Hematopoietic multipotent progenitor cell treated with erythropoietin and hydrocortisone succinate and interleukin-3 and kit ligand, for 4 days (in vitro differentiated cells): ENCODE results near the gene ACTR5.
A peak's percentile ranks its signal among the peaks of the same experiment; 100 is the strongest.
"Not testable (repeated sequence)": the region's sequence is repeated elsewhere in the genome, so short reads cannot be mapped to it uniquely, and the experiment has no call there.

ENCODE experiments used
- DNase-seq: peaks from one replicate; pipeline ENCODE4 v3.0.0-alpha.2; 2015

Gene ACTR5

DNA sequence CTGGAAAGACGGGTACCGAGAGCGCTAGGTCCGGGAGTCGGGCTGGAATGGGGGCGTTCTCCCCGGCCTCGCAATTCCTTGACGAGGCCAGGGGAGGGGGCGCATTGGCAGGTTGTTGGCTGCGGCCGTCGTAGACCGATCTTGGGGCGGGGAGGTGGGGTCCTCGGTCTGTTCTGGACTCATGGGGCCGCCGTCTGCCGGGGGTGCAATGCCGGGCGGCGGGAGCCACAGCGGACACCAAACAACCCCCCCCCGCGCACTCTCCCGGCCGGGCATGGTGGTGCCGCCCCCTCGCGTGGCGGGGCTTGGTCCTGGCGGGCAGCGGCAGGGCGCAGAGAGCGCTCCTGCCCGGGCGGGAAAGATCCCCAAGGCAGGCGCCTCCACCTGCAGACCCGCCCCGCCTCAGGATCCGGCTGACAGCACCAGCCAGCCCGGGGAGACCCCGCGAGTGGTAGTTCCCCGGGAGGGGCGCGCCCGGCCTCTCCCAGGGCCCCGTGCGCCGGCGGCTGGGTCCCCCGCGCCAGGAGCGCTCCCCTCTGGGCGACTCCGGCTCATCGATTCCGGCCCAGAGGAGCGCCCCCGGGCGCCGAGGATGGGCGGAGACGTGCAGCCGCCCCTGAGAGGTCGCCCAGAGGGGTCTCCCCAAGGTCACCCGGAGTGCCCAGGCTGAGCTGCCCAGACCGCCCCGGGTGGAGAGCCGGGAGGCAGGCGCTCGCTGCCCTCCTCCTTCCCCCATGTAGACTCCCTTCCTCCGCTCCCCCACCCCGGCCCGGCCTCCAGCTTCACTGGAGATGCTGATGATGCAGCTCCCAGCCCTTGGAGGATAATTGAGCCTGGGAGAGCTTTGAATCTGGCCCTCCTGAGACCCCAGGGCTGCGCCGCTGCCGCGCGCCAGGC, 57.9 kb downstream of the ACTR5 start:
- peak; percentile 25 for DNase-seq

DNA sequence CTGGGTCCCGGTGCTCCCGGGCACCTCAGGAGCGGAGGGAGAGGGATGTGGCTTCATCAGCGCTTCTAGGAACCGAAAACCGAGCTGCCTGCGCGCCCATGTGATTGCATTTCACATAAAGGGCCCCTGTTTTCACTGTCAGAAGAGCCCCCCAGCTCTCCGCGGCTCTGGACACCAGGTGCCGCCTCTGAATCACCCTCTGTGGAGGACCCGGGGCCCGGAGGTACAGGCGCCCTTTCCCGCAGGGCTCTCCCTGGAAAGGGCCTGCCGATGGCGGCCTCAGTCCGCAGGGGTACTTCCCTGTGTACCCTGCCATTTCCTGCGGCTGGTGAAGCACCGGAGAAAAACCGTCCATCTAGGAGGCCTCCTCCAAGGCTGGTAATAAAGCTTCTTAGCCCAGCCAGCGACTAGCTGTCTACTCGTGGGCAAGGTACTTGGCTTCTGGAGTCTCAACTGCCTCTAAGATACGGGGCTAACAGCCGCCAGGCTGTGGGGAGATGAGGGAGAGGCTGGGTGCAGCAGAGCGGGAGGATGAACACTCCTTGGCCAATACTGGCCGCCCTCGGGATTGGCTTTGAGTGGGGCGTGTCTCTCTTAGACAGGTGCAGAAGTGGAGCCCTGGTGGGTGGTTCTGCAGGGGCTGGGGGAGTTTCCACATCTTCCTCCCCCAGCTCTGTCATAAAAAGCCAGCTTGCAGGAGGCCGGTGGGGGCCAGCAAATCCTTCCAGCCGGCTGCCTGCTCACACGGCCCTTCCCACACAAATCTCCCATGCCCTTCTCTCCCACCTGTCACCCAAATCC, 58.8 kb downstream of the ACTR5 start:
- peak; percentile 23 for DNase-seq

DNA sequence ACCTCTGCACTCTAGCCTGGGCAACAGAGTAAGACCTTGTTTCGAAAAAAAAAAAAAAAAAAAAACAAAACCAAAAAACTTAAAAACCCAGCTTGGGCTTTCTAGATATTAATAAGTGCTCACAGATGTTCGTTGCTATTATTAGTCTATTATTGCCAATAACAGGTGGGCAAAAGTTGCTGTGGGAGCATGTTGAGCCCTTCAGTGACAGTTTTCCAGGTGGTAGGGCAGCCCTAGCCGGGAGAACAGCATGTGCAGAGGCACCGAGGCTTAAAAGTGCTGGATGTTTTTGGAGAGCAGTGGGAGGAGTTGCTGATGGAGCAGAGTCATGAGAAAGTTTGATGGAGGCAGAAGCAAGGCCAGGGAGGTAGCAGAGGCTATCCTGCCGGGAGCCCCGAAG, 61.7 kb downstream of the ACTR5 start:
- no peak for DNase-seq

DNA sequence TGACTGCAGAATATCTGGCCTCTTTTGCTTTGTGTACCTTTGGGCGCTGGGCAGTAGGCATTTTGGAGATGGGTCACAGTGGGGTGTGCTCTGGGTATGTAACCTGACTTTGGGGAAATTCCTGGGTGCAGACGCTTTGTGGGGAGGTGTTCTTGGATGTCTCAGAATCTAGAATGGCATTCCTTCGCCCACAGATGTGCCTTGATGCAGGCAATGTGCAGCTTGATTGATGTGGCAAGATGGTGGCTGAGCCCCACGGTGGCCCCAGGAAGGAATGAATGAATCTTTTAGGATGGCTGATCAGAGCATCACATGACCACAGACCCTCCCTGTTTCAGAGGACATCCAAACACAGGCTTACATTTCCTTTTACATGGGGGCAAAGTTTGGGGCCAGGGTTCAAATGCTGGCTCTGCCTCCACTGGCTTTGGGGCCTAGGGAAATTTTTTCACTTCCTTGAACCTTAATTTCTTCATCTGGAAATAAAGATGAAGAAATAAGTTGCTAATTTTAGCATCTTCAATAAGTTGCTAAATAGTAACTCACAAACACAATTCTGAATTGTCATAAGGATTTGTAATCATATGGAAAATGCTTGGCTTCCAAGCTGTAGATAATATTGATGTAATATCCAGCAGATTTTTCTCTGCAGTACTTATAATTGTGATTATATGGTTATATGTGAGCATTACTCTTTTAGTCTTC, 62.8 kb downstream of the ACTR5 start:
- DNase-seq, result no peak

DNA sequence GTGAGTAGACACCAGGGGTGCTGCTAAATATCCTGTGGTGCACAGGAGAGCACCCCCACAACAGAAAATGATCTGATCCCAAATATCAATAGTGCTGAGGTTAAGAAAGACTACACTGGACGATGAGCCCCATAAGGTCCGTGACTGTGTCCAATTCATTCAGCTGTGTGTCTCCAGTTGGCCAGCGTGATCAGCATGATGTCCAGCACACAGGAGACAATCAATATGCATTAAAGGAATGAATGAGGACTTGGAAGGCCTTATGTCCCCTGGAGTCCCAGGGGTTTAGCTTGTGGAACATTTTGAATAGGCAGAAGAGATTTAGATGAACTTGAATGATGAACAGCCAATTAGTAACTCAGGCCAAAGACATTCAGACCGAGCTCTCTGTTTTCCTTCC, 63.5 kb downstream of the ACTR5 start:
- DNase-seq, result no peak

DNA sequence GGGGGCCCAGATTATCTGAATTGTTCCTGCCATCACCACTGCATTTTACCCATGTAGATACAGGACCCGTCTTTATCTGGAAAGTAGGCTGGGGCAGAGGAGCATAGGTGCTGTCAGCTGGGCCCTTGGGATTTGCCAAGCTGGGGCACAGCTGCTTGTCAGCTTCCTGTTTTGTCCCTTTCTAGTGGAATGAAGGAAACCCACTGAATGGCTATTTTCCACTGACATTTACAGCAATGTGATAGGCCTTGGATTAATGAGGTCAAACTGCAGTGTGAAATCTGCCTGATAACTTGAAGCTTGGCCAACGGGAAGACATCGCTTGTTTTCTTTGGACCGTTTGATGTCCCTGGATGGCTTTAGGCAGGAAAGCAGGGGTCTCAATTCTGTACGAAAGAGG, 63.9 kb downstream of the ACTR5 start:
- no peak for DNase-seq

DNA sequence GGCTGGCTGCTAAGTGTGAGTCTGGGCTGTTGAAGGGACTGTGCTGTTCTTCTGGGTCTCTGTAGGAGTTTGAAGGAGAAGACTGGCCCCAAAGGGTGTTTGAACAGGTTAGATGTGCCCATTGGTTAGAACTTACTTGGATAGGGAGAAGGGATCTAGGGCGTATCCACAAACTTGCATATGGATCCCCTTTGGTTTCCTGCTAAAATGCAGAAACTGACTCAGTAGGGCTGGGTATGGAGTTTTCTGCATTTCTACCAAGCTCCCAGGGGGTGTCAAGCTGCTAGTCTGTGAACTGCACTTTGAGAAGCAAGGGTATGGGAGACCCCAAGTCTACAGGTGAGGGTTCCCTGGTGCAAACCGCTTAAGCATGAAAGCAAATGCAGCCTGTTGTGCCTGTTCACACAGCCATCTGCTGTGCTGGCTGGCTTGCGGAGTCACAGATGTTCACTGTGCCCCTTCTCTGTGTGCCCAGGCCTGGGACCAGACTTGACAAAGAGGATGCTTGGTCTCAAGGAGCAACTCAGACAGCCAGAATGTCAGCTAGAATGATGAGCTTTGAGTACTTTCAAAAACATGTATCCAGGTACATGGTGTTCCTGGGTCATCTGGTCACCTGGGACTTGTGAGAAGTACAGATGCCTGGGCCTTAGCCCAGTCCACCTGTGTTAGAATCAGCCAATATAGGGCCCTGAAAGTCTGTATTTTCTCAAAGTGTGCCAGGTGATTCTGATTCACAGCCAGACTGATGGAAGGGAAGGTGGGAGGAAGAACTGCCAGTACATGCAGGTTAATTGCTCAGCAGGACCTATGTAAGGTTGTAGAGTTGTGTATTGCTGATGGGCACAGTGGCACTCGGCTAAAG, 64.7 kb downstream of the ACTR5 start:
- no peak for DNase-seq

DNA sequence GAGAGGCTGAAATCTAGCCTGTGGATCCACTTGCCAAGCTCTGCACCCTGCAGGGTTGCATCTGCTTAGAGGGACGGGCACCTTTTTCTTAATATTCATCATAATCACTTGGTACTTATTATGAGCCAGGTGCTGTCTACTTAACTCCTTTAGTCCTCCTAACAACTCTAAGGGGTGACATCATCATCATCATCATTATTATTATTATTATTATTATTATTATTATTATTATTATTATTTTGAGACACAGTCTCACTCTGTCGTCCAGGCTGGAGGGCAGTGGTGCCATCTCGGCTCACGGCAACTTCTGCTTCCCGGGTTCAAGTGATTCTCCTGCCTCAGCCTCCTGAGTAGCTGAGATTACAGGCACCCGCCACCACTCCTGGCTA, 65.3 kb downstream of the ACTR5 start:
- not testable (repeated sequence) for DNase-seq

DNA sequence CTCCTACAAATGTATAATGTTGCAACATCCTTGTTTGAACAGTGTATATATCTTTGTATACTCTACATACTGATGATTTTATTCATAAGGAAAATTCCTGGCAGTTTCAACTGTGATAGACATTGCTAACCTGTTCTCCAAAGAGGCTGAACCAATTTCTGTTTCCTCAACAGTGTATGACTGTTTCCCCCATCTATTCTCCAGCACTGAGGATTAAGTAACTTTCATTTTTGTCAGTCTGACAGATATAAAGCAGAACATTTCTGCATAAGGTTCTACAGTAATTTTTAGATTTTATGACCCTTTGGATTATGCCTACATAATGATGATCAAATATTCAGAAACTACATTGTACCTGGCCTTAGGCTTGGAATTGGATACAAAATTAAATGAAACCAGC, 67.2 kb downstream of the ACTR5 start:
- no peak for DNase-seq

- DNase-seq, result no peak
Measured at GRCh38 chr20:38818113-38819065, 70.1 kb downstream of the ACTR5 start.
